Gastroesophageal sphincter (tissue), 3 donors: Measurements from ENCODE around the gene FABP6.

Experiments used
- EP300 ChIP-seq: sonication (generic); formaldehyde crosslinking; IDR thresholded peaks from one replicate; pipeline ENCODE4 v1.6.1; 2017; ENCODE audit warnings: antibody characterized with exemption, mild to moderate bottlenecking
- POLR2A ChIP-seq, 2 donors: fragments of 450-650 bp; IDR thresholded peaks; one replicate each; pipeline ENCODE4 v1.6.1; 2017; ENCODE audit warnings: antibody characterized with exemption in 2 of 2, mild to moderate bottlenecking in 2 of 2, moderate library complexity in 1 of 2
- POLR2AphosphoS5 ChIP-seq: sonication (generic); formaldehyde crosslinking; IDR thresholded peaks from one replicate; pipeline ENCODE4 v1.6.1; 2017; ENCODE audit warnings: antibody characterized with exemption
- TF ChIP-seq, protein P1 (sequence below), 4 experiments: fragments of 200-600 bp in 2 of 4; fragments of 450-650 bp in 2 of 4; sonication (generic) in 1 of 4; IDR thresholded peaks; one replicate each; pipeline ENCODE4 v1.5.1; 2017 to 2019; ENCODE audit warnings: antibody characterized with exemption in 4 of 4, mild to moderate bottlenecking in 2 of 4, moderate library complexity in 2 of 4

DNA sequence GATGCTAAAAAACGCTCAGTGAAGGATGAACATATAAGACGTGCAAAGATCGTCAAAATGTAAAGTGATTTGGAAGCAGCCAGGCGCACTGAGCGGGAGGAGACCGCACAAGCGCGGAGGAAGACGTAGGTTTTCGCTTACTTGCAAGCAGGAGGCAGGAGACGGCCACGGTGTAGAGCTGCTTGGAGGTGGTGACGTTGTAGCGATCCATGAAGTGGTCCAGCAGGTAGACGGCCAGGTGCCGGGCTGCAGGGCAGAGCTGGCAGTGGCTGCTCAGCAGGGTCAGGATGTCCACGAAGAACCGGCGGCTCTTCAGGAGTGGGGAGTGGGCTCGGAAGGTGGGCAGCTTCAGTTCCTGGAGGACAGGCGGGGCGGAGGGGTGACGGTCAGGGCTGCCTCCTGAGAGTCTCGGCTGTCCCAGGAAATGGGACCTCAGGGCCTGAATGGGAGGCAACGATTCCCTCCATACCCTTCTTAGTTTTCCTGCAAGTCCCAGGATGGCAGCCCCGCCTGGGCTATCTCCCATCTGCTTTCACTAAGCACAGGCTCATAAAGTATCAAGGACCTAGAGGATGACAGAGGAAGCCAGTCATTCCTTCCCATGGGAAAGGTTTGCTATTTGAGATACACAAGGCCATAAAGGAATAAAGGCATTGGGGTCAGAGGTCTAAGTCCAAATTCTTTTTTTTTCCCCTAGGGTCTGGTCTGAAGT is 51.2 kb downstream of the FABP6 start:
- TF ChIP-seq POLR2A (IDR thresholded peaks at IDR 0.05), result no peak
- no peak for TF ChIP-seq POLR2AphosphoS5
- no peak for TF ChIP-seq EP300
- TF ChIP-seq, protein P1, sequence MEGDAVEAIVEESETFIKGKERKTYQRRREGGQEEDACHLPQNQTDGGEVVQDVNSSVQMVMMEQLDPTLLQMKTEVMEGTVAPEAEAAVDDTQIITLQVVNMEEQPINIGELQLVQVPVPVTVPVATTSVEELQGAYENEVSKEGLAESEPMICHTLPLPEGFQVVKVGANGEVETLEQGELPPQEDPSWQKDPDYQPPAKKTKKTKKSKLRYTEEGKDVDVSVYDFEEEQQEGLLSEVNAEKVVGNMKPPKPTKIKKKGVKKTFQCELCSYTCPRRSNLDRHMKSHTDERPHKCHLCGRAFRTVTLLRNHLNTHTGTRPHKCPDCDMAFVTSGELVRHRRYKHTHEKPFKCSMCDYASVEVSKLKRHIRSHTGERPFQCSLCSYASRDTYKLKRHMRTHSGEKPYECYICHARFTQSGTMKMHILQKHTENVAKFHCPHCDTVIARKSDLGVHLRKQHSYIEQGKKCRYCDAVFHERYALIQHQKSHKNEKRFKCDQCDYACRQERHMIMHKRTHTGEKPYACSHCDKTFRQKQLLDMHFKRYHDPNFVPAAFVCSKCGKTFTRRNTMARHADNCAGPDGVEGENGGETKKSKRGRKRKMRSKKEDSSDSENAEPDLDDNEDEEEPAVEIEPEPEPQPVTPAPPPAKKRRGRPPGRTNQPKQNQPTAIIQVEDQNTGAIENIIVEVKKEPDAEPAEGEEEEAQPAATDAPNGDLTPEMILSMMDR (IDR thresholded peaks at IDR 0.05), result no peak
